Spleen (tissue), 11 donors: ENCODE measurements around the gene GPR107. TPM values are rescaled to one million over a fixed set of nuclear protein-coding genes. Genes with fewer than 3 reads are reported as not detected.

Experiments used
- DNase-seq: peaks from one replicate; pipeline ENCODE4 v3.0.0-alpha.2; 2020
- H3K27ac ChIP-seq, 8 donors: fragments of 200-600 bp; sonication (generic) in 7 of 8; 1 replicate in 4 of 8; 2 replicates in 4 of 8; pipeline versions ENCODE4 v1.5.0 to v1.8.0; 2016 to 2021; ENCODE audit warnings: inconsistent platforms in 4 of 8, mild to moderate bottlenecking in 4 of 8, moderate library complexity in 1 of 8
- H3K27me3 ChIP-seq, 7 donors: fragments of 200-600 bp; sonication (generic) in 6 of 7; replicated peaks in 1 of 7; 1 replicate in 4 of 7; 2 replicates in 3 of 7; pipeline versions ENCODE4 v1.5.0 to v1.8.0; 2016 to 2021; ENCODE audit warnings: inconsistent platforms in 3 of 7, mild to moderate bottlenecking in 1 of 7
- H3K36me3 ChIP-seq, 6 donors: fragments of 200-600 bp; sonication (generic) in 5 of 6; 1 replicate in 4 of 6; 2 replicates in 2 of 6; pipeline versions ENCODE4 v1.5.0 to v1.8.0; 2016 to 2021; ENCODE audit warnings: inconsistent platforms in 2 of 6
- H3K4me1 ChIP-seq, 6 donors: fragments of 200-600 bp; sonication (generic) in 5 of 6; 1 replicate in 3 of 6; 2 replicates in 3 of 6; pipeline versions ENCODE4 v1.5.0 to v1.8.0; 2016 to 2021; ENCODE audit warnings: inconsistent platforms in 3 of 6
- H3K4me3 ChIP-seq, 8 donors: fragments of 200-600 bp; sonication (generic) in 7 of 8; 1 replicate in 4 of 8; 2 replicates in 4 of 8; pipeline versions ENCODE4 v1.5.0 to v1.8.0; 2016 to 2021; ENCODE audit warnings: inconsistent platforms in 4 of 8, mild to moderate bottlenecking in 4 of 8, moderate library complexity in 2 of 8
- H3K9me3 ChIP-seq, 8 donors: fragments of 200-600 bp; sonication (generic) in 7 of 8; 1 replicate in 4 of 8; 2 replicates in 4 of 8; pipeline versions ENCODE4 v1.5.0 to v1.8.0; 2016 to 2021; ENCODE audit warnings: inconsistent platforms in 4 of 8
- POLR2A ChIP-seq, 3 donors: fragments of 450-650 bp; IDR thresholded peaks; one replicate each; pipeline ENCODE4 v1.5.1; 2017; ENCODE audit warnings: antibody characterized with exemption in 3 of 3, mild to moderate bottlenecking in 1 of 3
- POLR2AphosphoS5 ChIP-seq, 3 donors: sonication (generic); formaldehyde crosslinking; IDR thresholded peaks; one replicate each; pipeline ENCODE4 v1.5.1; 2017; ENCODE audit warnings: antibody characterized with exemption in 3 of 3
- WGBS, 5 donors: extraction: QIAGEN DNeasy Blood & Tissue Kit in 3 of 5; methylation state at CpG; one replicate each; pipeline versions ENCODE4 v1.1.5 to v1.1.7; 2013 to 2018; 5-methylcytosine and 5-hydroxymethylcytosine counted together
- intact Hi-C: fragments of 100-400 bp; cut with DNase I; formaldehyde crosslinking; loops from one replicate; pipeline ENCODE4 v1.15.0; 2023; ENCODE audit warnings: low total_unique reads
- polyA plus RNA-seq, 3 donors: library from polyadenylated mRNA; stranded (reverse); fragments of 200-250 nt; gene quantifications; one replicate each; pipeline ENCODE4 v1.2.1, GENCODE V29; 2013
- total RNA-seq, 7 donors: library from RNA; depleted of rRNA in 3 of 7; stranded (reverse); fragments of >200 nt in 3 of 7; fragmentation: NEBNext Ultra II Directional in 4 of 7; extraction: Animal tissue kit (Norgen Biotek cat#: 25700) in 4 of 7; gene quantifications; one replicate each; pipeline versions ENCODE4 v1.1.0 to v1.2.1, GENCODE V29; 2016 to 2021
- TF ChIP-seq, protein P1 (sequence below), 11 experiments: fragments of 200-600 bp in 7 of 11; fragments of 450-650 bp in 4 of 11; sonication (generic) in 4 of 11; IDR thresholded peaks in 8 of 11; conservative IDR thresholded peaks in 3 of 11; 1 replicate in 7 of 11; 2 replicates in 4 of 11; pipeline versions ENCODE4 v1.4.0 to v1.8.0; 2016 to 2021; ENCODE audit warnings: antibody characterized with exemption in 11 of 11, inconsistent platforms in 4 of 11, mild to moderate bottlenecking in 1 of 11
- donor health status: healthy with polysubstance abuse.
- donor health status: DM: no; HTN: no; CAD: no; lungs with moderate emphysema.
- donor health status: DM: no; HTN: no; CAD: no.
- donor health status: Bipolar disorder and iron deficiency.
- donor health status: healthy.
- donor health status: DM: no; HTN: no; CAD: no.
- donor health status: DM: yes; HTN: yes; CAD: no.

The GPR107 gene
- total and polyA plus RNA-seq, 10 donors: 3.9 to 42.8 (median 28.3) TPM

- TF ChIP-seq POLR2AphosphoS5 (IDR thresholded peaks at IDR 0.05) (no peak), POLR2A (IDR thresholded peaks at IDR 0.05) (no peak)
- TF ChIP-seq, protein P1, sequence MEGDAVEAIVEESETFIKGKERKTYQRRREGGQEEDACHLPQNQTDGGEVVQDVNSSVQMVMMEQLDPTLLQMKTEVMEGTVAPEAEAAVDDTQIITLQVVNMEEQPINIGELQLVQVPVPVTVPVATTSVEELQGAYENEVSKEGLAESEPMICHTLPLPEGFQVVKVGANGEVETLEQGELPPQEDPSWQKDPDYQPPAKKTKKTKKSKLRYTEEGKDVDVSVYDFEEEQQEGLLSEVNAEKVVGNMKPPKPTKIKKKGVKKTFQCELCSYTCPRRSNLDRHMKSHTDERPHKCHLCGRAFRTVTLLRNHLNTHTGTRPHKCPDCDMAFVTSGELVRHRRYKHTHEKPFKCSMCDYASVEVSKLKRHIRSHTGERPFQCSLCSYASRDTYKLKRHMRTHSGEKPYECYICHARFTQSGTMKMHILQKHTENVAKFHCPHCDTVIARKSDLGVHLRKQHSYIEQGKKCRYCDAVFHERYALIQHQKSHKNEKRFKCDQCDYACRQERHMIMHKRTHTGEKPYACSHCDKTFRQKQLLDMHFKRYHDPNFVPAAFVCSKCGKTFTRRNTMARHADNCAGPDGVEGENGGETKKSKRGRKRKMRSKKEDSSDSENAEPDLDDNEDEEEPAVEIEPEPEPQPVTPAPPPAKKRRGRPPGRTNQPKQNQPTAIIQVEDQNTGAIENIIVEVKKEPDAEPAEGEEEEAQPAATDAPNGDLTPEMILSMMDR (IDR thresholded peaks at IDR 0.05 in 8 of 11, conservative IDR thresholded peaks at IDR 0.05 in 3 of 11): no peak
- H3K27ac ChIP-seq: no peak overlapping the region
- H3K4me3 ChIP-seq: no peak overlapping the region
- no peaks in the 10 kb centered on the region for H3K27me3 ChIP-seq
- intact Hi-C loops: no loop called here
- DNase-seq: peak; percentile 20
- peaks cover 1 to 100% (median 67%) of the 10 kb centered on the region in 6 donors for H3K36me3 ChIP-seq
- no peaks in the 10 kb centered on the region for H3K9me3 ChIP-seq
- H3K4me1 ChIP-seq: no peaks in the 10 kb centered on the region
- WGBS, 5 donors: 94 to 97% (median 97%) methylated on average over 6 of the region's 6 CpGs
These were observed 34.3 kb downstream of the GPR107 start for GRCh38 chr9:130088051-130088450.

GRCh38 chr9:130089141-130089540 is 35.4 kb downstream of the GPR107 start:
- intact Hi-C loops: no loop called here
- TF ChIP-seq, protein P1 (IDR thresholded peaks at IDR 0.05 in 8 of 11, conservative IDR thresholded peaks at IDR 0.05 in 3 of 11): no peak
- TF ChIP-seq POLR2A (IDR thresholded peaks at IDR 0.05) (no peak), POLR2AphosphoS5 (IDR thresholded peaks at IDR 0.05) (no peak)
- peaks cover 5 to 100% (median 68%) of the 10 kb centered on the region in 6 donors for H3K36me3 ChIP-seq

DNA sequence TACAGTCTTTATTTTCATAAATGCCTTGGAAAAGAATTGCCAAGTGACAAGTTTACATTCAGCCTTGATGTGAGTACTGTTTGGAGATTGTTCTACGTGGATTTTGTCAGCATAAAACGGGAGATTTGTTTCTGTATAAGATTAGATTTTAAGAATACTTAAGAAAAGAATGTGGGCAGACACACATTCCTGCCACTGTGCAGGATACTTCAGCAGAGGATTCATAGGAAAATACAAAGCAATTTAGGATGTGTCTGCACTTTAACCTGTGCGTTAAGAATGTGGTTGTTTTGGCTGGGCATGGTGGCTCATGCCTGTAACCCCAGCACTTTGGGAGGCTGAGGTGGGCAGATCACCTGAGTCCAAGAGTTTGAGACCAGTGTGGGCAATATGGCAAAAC is 37.2 kb downstream of the GPR107 start:
- no peak overlapping the region for H3K4me3 ChIP-seq
- intact Hi-C loops: no loop called here
- no peaks in the 10 kb centered on the region for H3K27me3 ChIP-seq
- peaks cover 0 to 6% (median 3%) of the 10 kb centered on the region in 6 donors for H3K4me1 ChIP-seq
- whole genome bisulfite sequencing, 5 donors: 85 to 95% (median 91%) methylated on average over 3 of the region's 3 CpGs
- DNase-seq: no peak
- H3K27ac ChIP-seq: no peak overlapping the region
- H3K36me3 ChIP-seq: peaks cover 5 to 100% (median 65%) of the 10 kb centered on the region in 6 donors
- no peaks in the 10 kb centered on the region for H3K9me3 ChIP-seq
- TF ChIP-seq POLR2AphosphoS5 (IDR thresholded peaks at IDR 0.05): no peak
- no peak for TF ChIP-seq POLR2A (IDR thresholded peaks at IDR 0.05)
- TF ChIP-seq, protein P1 (IDR thresholded peaks at IDR 0.05 in 8 of 11, conservative IDR thresholded peaks at IDR 0.05 in 3 of 11): no peak

More at GRCh38 chr9:130089141-130089540, 35.4 kb downstream of the GPR107 start:
- WGBS, 5 donors: 93 to 96% (median 93%) methylated on average over 12 of the region's 12 CpGs
- no peaks in the 10 kb centered on the region for H3K27me3 ChIP-seq
- no peak overlapping the region for H3K27ac ChIP-seq
- H3K4me3 ChIP-seq: no peak overlapping the region
- no peaks in the 10 kb centered on the region for H3K4me1 ChIP-seq
- H3K9me3 ChIP-seq: no peaks in the 10 kb centered on the region
- DNase-seq: peak; percentile 19

DNA sequence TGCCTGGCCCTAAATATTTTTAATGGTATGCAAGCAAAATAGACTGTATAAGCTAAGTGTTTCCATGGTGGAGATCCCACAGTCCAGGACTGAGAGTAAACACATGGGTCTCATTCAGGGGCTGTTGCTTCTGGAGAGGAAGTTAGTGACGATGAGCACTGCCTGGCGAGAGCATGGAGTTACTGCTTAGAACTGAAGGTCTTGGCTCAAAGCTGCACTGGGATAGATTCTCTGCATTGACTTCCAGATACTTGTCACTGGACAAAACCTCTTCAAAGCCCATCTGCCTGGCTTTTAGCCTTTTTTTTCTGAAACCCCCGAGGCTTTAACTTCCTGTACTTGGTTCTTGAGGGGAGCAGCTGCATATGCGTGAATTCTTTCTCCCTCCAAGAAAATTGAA is 39.2 kb downstream of the GPR107 start:
- Histone ChIP-seq H3K27me3 (no peaks in the 10 kb centered on the region), H3K4me1 (peaks cover 0 to 14% (median 7%) of the 10 kb centered on the region in 6 donors), H3K27ac (no peak overlapping the region), H3K36me3 (peaks cover 5 to 100% (median 59%) of the 10 kb centered on the region in 6 donors), H3K4me3 (no peak overlapping the region), H3K9me3 (no peaks in the 10 kb centered on the region)
- peak; percentile 6 for DNase-seq
- no peak for TF ChIP-seq POLR2AphosphoS5 (IDR thresholded peaks at IDR 0.05)
- no peak for TF ChIP-seq POLR2A (IDR thresholded peaks at IDR 0.05)
- TF ChIP-seq, protein P1 (IDR thresholded peaks at IDR 0.05 in 8 of 11, conservative IDR thresholded peaks at IDR 0.05 in 3 of 11): no peak
- intact Hi-C loops: no loop called here
- 54 to 72% (median 66%) methylated on average over 4 of the region's 4 CpGs for WGBS, 5 donors
